ENCODE data around the gene RBM17.

Gene RBM17

DNA sequence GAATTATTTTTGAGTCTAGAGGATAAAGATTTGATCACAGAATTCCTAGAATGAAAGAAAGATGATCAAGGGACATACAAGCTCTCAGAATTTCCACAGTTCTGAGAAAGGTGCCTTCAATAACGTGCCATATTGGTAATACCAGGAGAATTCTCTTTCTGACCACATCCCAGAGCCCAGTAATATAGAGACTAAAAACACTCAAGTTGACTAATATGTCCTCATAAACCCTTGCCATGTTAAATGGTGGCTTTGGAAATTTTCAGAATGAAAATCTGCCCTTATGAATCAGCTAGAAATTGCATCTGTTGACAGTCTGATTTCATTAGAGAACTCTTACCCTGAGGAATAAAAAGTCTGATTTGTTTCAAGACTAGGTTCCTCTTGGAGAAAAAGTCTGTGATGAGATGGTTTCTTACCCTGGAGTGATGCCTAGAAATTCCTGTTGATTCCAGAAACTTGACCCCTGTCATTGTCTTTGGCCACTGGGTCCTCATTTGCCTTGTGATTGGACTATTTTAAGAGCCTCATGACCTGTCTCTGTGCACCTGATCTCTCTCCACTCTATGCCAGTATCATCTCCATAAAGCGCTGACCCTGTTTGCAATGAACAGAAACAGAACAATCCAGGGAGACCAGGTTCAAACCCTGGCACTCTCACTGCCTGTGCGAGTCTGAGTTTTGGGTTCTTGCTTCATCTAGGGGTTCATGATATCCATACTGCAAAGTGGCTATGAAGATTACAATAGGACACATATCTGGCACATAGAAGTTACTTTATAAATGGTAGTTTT, 30.0 kb upstream of the RBM17 start:
- no peak overlapping the region for H3K4me3 ChIP-seq (ENCODE audit: low read length in 2 of 2)
- peaks cover 0 to 2% (median 0%) of the 10 kb centered on the region in 3 experiments for H3K27me3 ChIP-seq (ENCODE audit: control insufficient read depth in 3 of 3, insufficient read depth in 3 of 3, low read depth in 1 of 3, low read length in 3 of 3)
- no peak overlapping the region for H2BK5ac ChIP-seq (ENCODE audit: low read length)
- no peak overlapping the region for H3K4ac ChIP-seq (ENCODE audit: low read length)
- H3K9ac ChIP-seq (ENCODE audit: low read depth, low read length, poor library complexity) = no peak overlapping the region
- no peak overlapping the region for H3K18ac ChIP-seq (ENCODE audit: low read length)
- H2BK120ac ChIP-seq (ENCODE audit: low read depth, low read length) = no peak overlapping the region
- H3K79me1 ChIP-seq (ENCODE audit: low read depth, low read length) = no peaks in the 10 kb centered on the region
- H2AFZ ChIP-seq (ENCODE audit: low read length) = no peak overlapping the region
- no peak overlapping the region for H3K4me2 ChIP-seq (ENCODE audit: insufficient read depth, low read length, poor library complexity, severe bottlenecking)
- no peak overlapping the region for H2BK15ac ChIP-seq (ENCODE audit: low read length)
- H3K9me3 ChIP-seq (replicated peaks in 1 of 2; ENCODE audit: control insufficient read depth in 2 of 2, insufficient read depth in 1 of 2, low read depth in 1 of 2, low read length in 2 of 2) = no peaks in the 10 kb centered on the region
- no peak overlapping the region for H3K27ac ChIP-seq (replicated peaks; ENCODE audit: low read length)
- no peak overlapping the region for H3K23ac ChIP-seq (ENCODE audit: low read depth, low read length, poor library complexity)
- no peak for DNase-seq (ENCODE audit: low spot score)
- no peak overlapping the region for H2AK5ac ChIP-seq (ENCODE audit: low read depth, low read length)
- no peak overlapping the region for H4K91ac ChIP-seq (ENCODE audit: low read depth, low read length, poor library complexity)
- peaks cover 0 to 5% of the 10 kb centered on the region in 2 donors for H3K4me1 ChIP-seq (ENCODE audit: control insufficient read depth in 2 of 2, insufficient read depth in 1 of 2, low read depth in 1 of 2, low read length in 2 of 2)
- H4K8ac ChIP-seq (ENCODE audit: low read depth, low read length) = no peak overlapping the region
- no peak overlapping the region for H3K14ac ChIP-seq (ENCODE audit: low read length)
- no peak overlapping the region for H2BK12ac ChIP-seq (ENCODE audit: low read length)
- WGBS, 2 donors (ENCODE audit: extremely low coverage in 2 of 2, insufficient read length in 2 of 2, insufficient replicate concordance in 1 of 2) = no CpG with 5 or more reads among the region's 3 CpGs
- H3K36me3 ChIP-seq (replicated peaks in 1 of 2; ENCODE audit: control insufficient read depth in 2 of 2, insufficient read depth in 2 of 2, low read length in 2 of 2) = no peaks in the 10 kb centered on the region

DNA sequence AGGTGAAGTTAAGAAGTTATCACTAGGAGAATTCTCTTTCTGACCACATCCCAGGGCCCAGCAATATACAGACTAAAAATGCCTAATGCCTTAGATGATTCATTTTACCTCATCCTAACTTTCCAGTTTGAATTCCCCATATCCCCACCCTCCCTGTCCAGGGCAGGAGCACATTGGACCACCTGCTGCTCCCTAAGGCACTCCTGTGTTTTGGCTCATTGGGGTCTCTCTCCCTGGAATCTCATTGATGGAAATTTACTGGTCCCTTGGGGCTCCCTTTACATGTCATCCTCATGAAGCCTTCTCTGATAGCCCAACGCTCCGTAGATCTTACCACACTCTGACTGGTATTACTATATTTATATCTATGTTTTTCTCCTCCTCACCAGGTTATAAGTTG, 29.3 kb upstream of the RBM17 start:
- Histone ChIP-seq H3K18ac (ENCODE audit: low read length) (no peak overlapping the region), H2BK5ac (ENCODE audit: low read length) (no peak overlapping the region), H2BK120ac (ENCODE audit: low read depth, low read length) (no peak overlapping the region), H3K9me3 (replicated peaks in 1 of 2; ENCODE audit: control insufficient read depth in 2 of 2, insufficient read depth in 1 of 2, low read depth in 1 of 2, low read length in 2 of 2) (no peaks in the 10 kb centered on the region), H3K14ac (ENCODE audit: low read length) (no peak overlapping the region), H3K79me1 (ENCODE audit: low read depth, low read length) (no peaks in the 10 kb centered on the region), H3K23ac (ENCODE audit: low read depth, low read length, poor library complexity) (no peak overlapping the region), H3K36me3 (replicated peaks in 1 of 2; ENCODE audit: control insufficient read depth in 2 of 2, insufficient read depth in 2 of 2, low read length in 2 of 2) (no peaks in the 10 kb centered on the region), H3K9ac (ENCODE audit: low read depth, low read length, poor library complexity) (no peak overlapping the region), H4K91ac (ENCODE audit: low read depth, low read length, poor library complexity) (no peak overlapping the region), H2BK12ac (ENCODE audit: low read length) (no peak overlapping the region), H3K27ac (replicated peaks; ENCODE audit: low read length) (no peak overlapping the region), H4K8ac (ENCODE audit: low read depth, low read length) (no peak overlapping the region), H3K4ac (ENCODE audit: low read length) (no peak overlapping the region), H2AFZ (ENCODE audit: low read length) (no peak overlapping the region), H3K4me3 (ENCODE audit: low read length in 2 of 2) (no peak overlapping the region), H3K27me3 (ENCODE audit: control insufficient read depth in 3 of 3, insufficient read depth in 3 of 3, low read depth in 1 of 3, low read length in 3 of 3) (peaks cover 0 to 2% (median 0%) of the 10 kb centered on the region in 3 experiments), H2BK15ac (ENCODE audit: low read length) (no peak overlapping the region), H3K4me2 (ENCODE audit: insufficient read depth, low read length, poor library complexity, severe bottlenecking) (no peak overlapping the region), H2AK5ac (ENCODE audit: low read depth, low read length) (no peak overlapping the region), H3K4me1 (ENCODE audit: control insufficient read depth in 2 of 2, insufficient read depth in 1 of 2, low read depth in 1 of 2, low read length in 2 of 2) (peaks cover 0 to 5% of the 10 kb centered on the region in 2 donors)
- no CpG with 5 or more reads among the region's 2 CpGs for WGBS, 2 donors (ENCODE audit: extremely low coverage in 2 of 2, insufficient read length in 2 of 2, insufficient replicate concordance in 1 of 2)
- no peak for DNase-seq (ENCODE audit: low spot score)

GRCh38 chr10:6061056-6061455, 27.8 kb upstream of the RBM17 start:
- no peak overlapping the region for H3K4me3 ChIP-seq (ENCODE audit: low read length in 2 of 2)
- no peak overlapping the region for H3K27ac ChIP-seq (replicated peaks; ENCODE audit: low read length)
- no CpG with 5 or more reads among the region's 8 CpGs for WGBS, 2 donors (ENCODE audit: extremely low coverage in 2 of 2, insufficient read length in 2 of 2, insufficient replicate concordance in 1 of 2)
- H2AFZ ChIP-seq (ENCODE audit: low read length) = no peak overlapping the region
- no peak overlapping the region for H2BK12ac ChIP-seq (ENCODE audit: low read length)
- DNase-seq (ENCODE audit: low spot score) = no peak
- no peaks in the 10 kb centered on the region for H3K79me1 ChIP-seq (ENCODE audit: low read depth, low read length)
- no peak overlapping the region for H2BK15ac ChIP-seq (ENCODE audit: low read length)
- H3K27me3 ChIP-seq (ENCODE audit: control insufficient read depth in 3 of 3, insufficient read depth in 3 of 3, low read depth in 1 of 3, low read length in 3 of 3) = peaks cover 0 to 5% (median 0%) of the 10 kb centered on the region in 3 experiments
- no peaks in the 10 kb centered on the region for H3K9me3 ChIP-seq (replicated peaks in 1 of 2; ENCODE audit: control insufficient read depth in 2 of 2, insufficient read depth in 1 of 2, low read depth in 1 of 2, low read length in 2 of 2)
- H3K14ac ChIP-seq (ENCODE audit: low read length) = no peak overlapping the region
- H3K4me2 ChIP-seq (ENCODE audit: insufficient read depth, low read length, poor library complexity, severe bottlenecking) = no peak overlapping the region
- no peak overlapping the region for H2AK5ac ChIP-seq (ENCODE audit: low read depth, low read length)
- H3K4ac ChIP-seq (ENCODE audit: low read length) = no peak overlapping the region
- H3K18ac ChIP-seq (ENCODE audit: low read length) = no peak overlapping the region
- no peak overlapping the region for H2BK5ac ChIP-seq (ENCODE audit: low read length)
- H3K4me1 ChIP-seq (ENCODE audit: control insufficient read depth in 2 of 2, insufficient read depth in 1 of 2, low read depth in 1 of 2, low read length in 2 of 2) = peaks cover 0 to 5% of the 10 kb centered on the region in 2 donors
- no peaks in the 10 kb centered on the region for H3K36me3 ChIP-seq (replicated peaks in 1 of 2; ENCODE audit: control insufficient read depth in 2 of 2, insufficient read depth in 2 of 2, low read length in 2 of 2)
- no peak overlapping the region for H2BK120ac ChIP-seq (ENCODE audit: low read depth, low read length)
- no peak overlapping the region for H4K91ac ChIP-seq (ENCODE audit: low read depth, low read length, poor library complexity)
- no peak overlapping the region for H3K9ac ChIP-seq (ENCODE audit: low read depth, low read length, poor library complexity)
- no peak overlapping the region for H3K23ac ChIP-seq (ENCODE audit: low read depth, low read length, poor library complexity)
- H4K8ac ChIP-seq (ENCODE audit: low read depth, low read length) = no peak overlapping the region

GRCh38 chr10:6062101-6062771, 26.6 kb upstream of the RBM17 start, which contains the start of gene IL2RA:
TSS of gene IL2RA (minus strand) at chr10:6062367. CDS start at chr10:6062151, 216 bp downstream.
- Histone ChIP-seq H3K27ac (replicated peaks; ENCODE audit: low read length) (no peak within 1 kb of the TSS), H2BK12ac (ENCODE audit: low read length) (no peak within 1 kb of the TSS), H2BK120ac (ENCODE audit: low read depth, low read length) (no peak within 1 kb of the TSS), H3K4me2 (ENCODE audit: insufficient read depth, low read length, poor library complexity, severe bottlenecking) (no peak within 1 kb of the TSS), H3K23ac (ENCODE audit: low read depth, low read length, poor library complexity) (no peak within 1 kb of the TSS), H3K9ac (ENCODE audit: low read depth, low read length, poor library complexity) (no peak within 1 kb of the TSS), H3K79me1 (ENCODE audit: low read depth, low read length) (no peaks in the 10 kb centered on the region), H3K36me3 (replicated peaks in 1 of 2; ENCODE audit: control insufficient read depth in 2 of 2, insufficient read depth in 2 of 2, low read length in 2 of 2) (no peaks in the 10 kb centered on the region), H3K4me1 (ENCODE audit: control insufficient read depth in 2 of 2, insufficient read depth in 1 of 2, low read depth in 1 of 2, low read length in 2 of 2) (no peaks in the 10 kb centered on the region), H3K27me3 (ENCODE audit: control insufficient read depth in 3 of 3, insufficient read depth in 3 of 3, low read depth in 1 of 3, low read length in 3 of 3) (peaks cover 0 to 10% (median 0%) of the 10 kb centered on the region in 3 experiments), H2BK5ac (ENCODE audit: low read length) (no peak within 1 kb of the TSS), H2AFZ (ENCODE audit: low read length) (no peak within 1 kb of the TSS), H2BK15ac (ENCODE audit: low read length) (no peak within 1 kb of the TSS), H4K91ac (ENCODE audit: low read depth, low read length, poor library complexity) (no peak within 1 kb of the TSS), H3K14ac (ENCODE audit: low read length) (no peak within 1 kb of the TSS), H3K4me3 (ENCODE audit: low read length in 2 of 2) (no peak within 1 kb of the TSS), H4K8ac (ENCODE audit: low read depth, low read length) (no peak within 1 kb of the TSS), H3K18ac (ENCODE audit: low read length) (no peak within 1 kb of the TSS), H3K4ac (ENCODE audit: low read length) (no peak within 1 kb of the TSS), H2AK5ac (ENCODE audit: low read depth, low read length) (no peak within 1 kb of the TSS), H3K9me3 (replicated peaks in 1 of 2; ENCODE audit: control insufficient read depth in 2 of 2, insufficient read depth in 1 of 2, low read depth in 1 of 2, low read length in 2 of 2) (no peaks in the 10 kb centered on the region)
- WGBS, 2 donors (ENCODE audit: extremely low coverage in 2 of 2, insufficient read length in 2 of 2, insufficient replicate concordance in 1 of 2) = no CpG with 5 or more reads among the region's 18 CpGs
- DNase-seq (ENCODE audit: low spot score) = no peak

Data from neuronal stem cell (in vitro differentiated cells).